NT2/D1 (cell line): ENCODE data around the gene FRMD4B.

Source experiments
- DNase-seq: peaks from one replicate; pipeline ENCODE4 v3.0.0-alpha.2; 2011; ENCODE audit warnings: low read depth, low spot score
- H3K27me3 ChIP-seq: 2 replicates; pipeline ENCODE4 v1.6.0; 2011; ENCODE audit warnings: mild to moderate bottlenecking; ENCODE audit not compliant: insufficient read length, insufficient read depth
- H3K36me3 ChIP-seq: 2 replicates; pipeline ENCODE4 v1.6.1; 2011; ENCODE audit warnings: mild to moderate bottlenecking, low read length, mixed read lengths; ENCODE audit not compliant: insufficient read depth, insufficient read length
- H3K4me1 ChIP-seq: 2 replicates; pipeline ENCODE4 v1.5.1; 2011; ENCODE audit not compliant: insufficient read depth, insufficient read length
- H3K4me3 ChIP-seq: 2 replicates; pipeline ENCODE4 v1.5.1; 2011; ENCODE audit warnings: low read depth; ENCODE audit not compliant: insufficient read length
- H3K9ac ChIP-seq: 2 replicates; pipeline ENCODE4 v1.6.0; 2011; ENCODE audit warnings: low read depth; ENCODE audit not compliant: insufficient read length
- H3K9me3 ChIP-seq: 2 replicates; pipeline ENCODE4 v1.5.1; 2011; ENCODE audit warnings: mild to moderate bottlenecking, low read length; ENCODE audit not compliant: insufficient read depth
- SUZ12 ChIP-seq: IDR thresholded peaks from 2 replicates; pipeline ENCODE4 v1.6.1; 2011; ENCODE audit not compliant: insufficient read length, insufficient read depth; ENCODE audit errors: extremely low read depth
- YY1 ChIP-seq: IDR thresholded peaks from 2 replicates; pipeline ENCODE4 v1.6.1; 2011; ENCODE audit not compliant: insufficient read length, insufficient read depth
- ZNF274 ChIP-seq: IDR thresholded peaks from 2 replicates; pipeline ENCODE4 v1.6.1; 2011; ENCODE audit warnings: mild to moderate bottlenecking, low read depth, low read length

The FRMD4B gene

GRCh38 chr3:69144631-69145245 is 241.2 kb downstream of the FRMD4B start:
- DNase-seq = peak; percentile 63
- H3K27me3 ChIP-seq = peaks cover 72% of the 10 kb centered on the region
- H3K4me1 ChIP-seq = peaks cover 6% of the 10 kb centered on the region
- no peaks in the 10 kb centered on the region for H3K36me3 ChIP-seq
- TF ChIP-seq YY1 (no peak), SUZ12 (no peak), ZNF274 (no peak)
- H3K9me3 ChIP-seq = no peaks in the 10 kb centered on the region
- no peak overlapping the region for H3K4me3 ChIP-seq
- no peak overlapping the region for H3K9ac ChIP-seq

DNA sequence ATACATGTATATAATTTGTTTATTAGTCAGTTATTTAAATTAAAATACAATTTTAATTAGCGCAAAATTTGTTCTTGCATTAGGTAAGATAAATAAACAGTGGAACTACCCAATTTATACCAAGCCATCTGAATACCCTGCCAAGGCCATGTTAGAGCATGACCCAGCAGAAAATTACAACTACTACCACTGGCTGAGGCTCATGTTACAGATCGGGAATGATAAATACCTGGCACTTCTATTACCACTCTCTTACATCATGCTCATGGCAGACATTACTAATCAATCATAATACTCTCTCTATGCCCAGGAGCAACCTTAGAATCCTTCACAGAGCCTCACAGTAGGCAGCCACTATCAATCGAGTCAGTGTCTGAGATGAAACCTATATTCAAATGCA is 242.3 kb downstream of the FRMD4B start:
- TF ChIP-seq SUZ12 = no peak
- TF ChIP-seq ZNF274 = no peak
- TF ChIP-seq YY1 = no peak
- H3K27me3 ChIP-seq = peaks cover 82% of the 10 kb centered on the region
- peaks cover 6% of the 10 kb centered on the region for H3K4me1 ChIP-seq
- H3K4me3 ChIP-seq = no peak overlapping the region
- no peak for DNase-seq
- no peaks in the 10 kb centered on the region for H3K9me3 ChIP-seq
- no peaks in the 10 kb centered on the region for H3K36me3 ChIP-seq
- H3K9ac ChIP-seq = no peak overlapping the region

DNA sequence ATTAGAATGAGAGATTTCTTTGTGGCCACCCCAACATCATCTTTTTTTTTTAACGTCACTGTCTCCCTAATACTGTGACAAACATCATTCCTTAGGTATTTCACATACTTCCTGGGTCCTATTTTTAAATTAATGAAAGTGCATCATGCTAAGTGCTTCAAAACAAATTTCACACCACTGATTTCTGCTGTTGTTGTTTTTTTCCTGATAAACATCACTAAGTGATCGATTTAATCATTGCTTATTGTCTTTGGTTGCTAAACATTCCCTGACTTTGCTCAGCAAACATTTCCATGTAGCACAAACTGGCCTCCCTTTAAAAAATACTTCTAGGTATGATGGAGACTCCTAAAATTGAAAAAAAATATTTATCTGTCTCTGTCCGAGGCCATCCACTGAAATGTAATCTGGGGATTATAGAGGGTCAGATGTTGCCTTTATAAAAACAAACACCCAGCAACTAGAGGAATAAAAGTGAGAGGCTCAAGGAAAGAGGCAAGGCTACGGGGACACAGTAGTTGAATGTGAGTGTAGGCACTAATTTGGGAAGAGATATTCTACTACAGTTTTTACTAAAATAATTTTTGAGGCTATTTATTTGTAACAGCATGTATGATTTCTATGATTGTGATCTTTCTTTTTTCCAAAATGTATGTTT is 243.0 kb downstream of the FRMD4B start:
- no peak overlapping the region for H3K9ac ChIP-seq

DNA sequence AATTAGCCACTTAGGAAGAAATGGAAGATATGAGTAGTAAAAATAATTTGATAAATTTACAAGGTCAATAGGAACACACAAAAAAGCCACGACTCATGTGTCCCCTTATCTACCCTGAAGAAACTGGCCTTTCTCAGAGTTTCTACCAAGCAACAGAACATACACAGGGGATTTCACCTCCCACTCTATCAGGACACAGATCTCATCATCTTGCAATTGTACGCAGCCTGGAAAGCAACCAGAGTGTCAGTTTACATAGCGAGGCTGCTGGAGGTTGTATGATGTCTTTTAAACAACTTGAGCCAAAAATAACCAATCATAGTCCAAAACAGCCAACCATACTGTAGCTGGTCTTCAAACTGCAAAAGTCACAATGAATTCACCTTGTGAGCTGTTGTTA is 243.8 kb downstream of the FRMD4B start:
- TF ChIP-seq YY1 = no peak
- TF ChIP-seq SUZ12 = no peak
- no peak for TF ChIP-seq ZNF274

More for the DNA sequence above, 243.0 kb downstream of the FRMD4B start:
- no peak overlapping the region for H3K4me3 ChIP-seq
- H3K9me3 ChIP-seq = no peaks in the 10 kb centered on the region
- DNase-seq = no peak
- TF ChIP-seq ZNF274 (no peak), YY1 (no peak), SUZ12 (no peak)
- H3K27me3 ChIP-seq = peaks cover 85% of the 10 kb centered on the region
- H3K4me1 ChIP-seq = peaks cover 6% of the 10 kb centered on the region
- no peaks in the 10 kb centered on the region for H3K36me3 ChIP-seq

GRCh38 chr3:69141313-69141712 is 244.6 kb downstream of the FRMD4B start:
- Histone ChIP-seq H3K4me3 (no peak overlapping the region), H3K9ac (no peak overlapping the region), H3K27me3 (peaks cover 72% of the 10 kb centered on the region), H3K36me3 (no peaks in the 10 kb centered on the region), H3K9me3 (no peaks in the 10 kb centered on the region), H3K4me1 (peaks cover 6% of the 10 kb centered on the region)
- no peak for DNase-seq
- TF ChIP-seq ZNF274 (no peak), YY1 (no peak), SUZ12 (no peak)

More for the DNA sequence above, 243.8 kb downstream of the FRMD4B start:
- H3K4me1 ChIP-seq = peaks cover 6% of the 10 kb centered on the region
- no peak overlapping the region for H3K9ac ChIP-seq
- no peak overlapping the region for H3K4me3 ChIP-seq
- peaks cover 80% of the 10 kb centered on the region for H3K27me3 ChIP-seq
- no peak for DNase-seq
- no peaks in the 10 kb centered on the region for H3K9me3 ChIP-seq
- H3K36me3 ChIP-seq = no peaks in the 10 kb centered on the region

DNA sequence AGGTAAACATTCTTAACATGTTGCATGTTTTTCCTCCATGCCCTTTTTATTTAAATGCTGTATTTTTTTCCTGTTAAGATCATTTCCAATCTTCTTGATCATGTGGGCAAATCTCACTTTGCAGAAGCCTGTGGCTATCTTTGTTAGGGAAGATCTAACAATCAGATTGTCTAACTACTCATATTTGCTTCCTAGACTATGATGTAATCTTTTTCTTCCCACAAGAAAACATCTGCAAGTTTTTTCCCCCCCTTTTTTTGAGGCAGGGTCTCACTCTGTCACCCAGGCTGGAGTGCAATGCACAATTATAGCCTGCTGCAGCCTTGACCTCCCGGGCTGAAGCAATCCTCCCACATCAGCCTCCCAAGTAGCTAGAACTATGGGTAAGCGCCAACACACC is 248.5 kb downstream of the FRMD4B start:
- H3K27me3 ChIP-seq = peaks cover 46% of the 10 kb centered on the region
- H3K4me1 ChIP-seq = no peaks in the 10 kb centered on the region
- no peak for DNase-seq
- TF ChIP-seq YY1 (no peak), SUZ12 (no peak), ZNF274 (no peak)
- H3K4me3 ChIP-seq = no peak overlapping the region
- H3K9me3 ChIP-seq = 0 out of 2 replicates have a peak, but pooled peaks cover 4% of the 10 kb centered on the region
- H3K9ac ChIP-seq = no peak overlapping the region
- no peaks in the 10 kb centered on the region for H3K36me3 ChIP-seq

DNA sequence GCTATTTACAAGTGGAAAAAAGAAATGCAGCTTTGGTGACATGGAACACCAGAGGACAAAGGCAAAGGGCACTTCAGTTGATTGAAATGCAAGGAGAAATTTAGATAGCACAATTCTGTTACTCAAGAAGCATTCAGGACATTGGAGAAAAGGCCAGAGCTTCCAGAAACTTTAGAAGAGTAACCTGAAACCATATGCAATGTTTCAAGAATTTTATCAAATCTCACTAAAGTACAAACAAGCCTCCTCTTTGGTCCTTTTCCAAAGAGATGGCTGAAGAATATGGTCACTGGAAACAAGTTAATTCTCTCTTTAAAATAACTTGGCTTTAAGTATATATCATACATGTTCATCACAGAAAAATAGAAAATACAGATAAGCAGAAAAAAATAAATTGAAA is 248.9 kb downstream of the FRMD4B start:
- H3K27me3 ChIP-seq = peaks cover 42% of the 10 kb centered on the region
- DNase-seq = no peak
- H3K4me3 ChIP-seq = no peak overlapping the region
- H3K4me1 ChIP-seq = no peaks in the 10 kb centered on the region
- 0 out of 2 replicates have a peak, but pooled peaks cover 4% of the 10 kb centered on the region for H3K9me3 ChIP-seq
- no peaks in the 10 kb centered on the region for H3K36me3 ChIP-seq
- H3K9ac ChIP-seq = no peak overlapping the region
- no peak for TF ChIP-seq SUZ12
- no peak for TF ChIP-seq ZNF274
